ENCODE results near the gene AGBL4. TPM values are rescaled to one million over a fixed set of nuclear protein-coding genes. Genes with fewer than 3 reads are reported as not detected.

AGBL4 gene
- total RNA-seq, 1 donor from 2014 or later: 2.1 TPM

DNA sequence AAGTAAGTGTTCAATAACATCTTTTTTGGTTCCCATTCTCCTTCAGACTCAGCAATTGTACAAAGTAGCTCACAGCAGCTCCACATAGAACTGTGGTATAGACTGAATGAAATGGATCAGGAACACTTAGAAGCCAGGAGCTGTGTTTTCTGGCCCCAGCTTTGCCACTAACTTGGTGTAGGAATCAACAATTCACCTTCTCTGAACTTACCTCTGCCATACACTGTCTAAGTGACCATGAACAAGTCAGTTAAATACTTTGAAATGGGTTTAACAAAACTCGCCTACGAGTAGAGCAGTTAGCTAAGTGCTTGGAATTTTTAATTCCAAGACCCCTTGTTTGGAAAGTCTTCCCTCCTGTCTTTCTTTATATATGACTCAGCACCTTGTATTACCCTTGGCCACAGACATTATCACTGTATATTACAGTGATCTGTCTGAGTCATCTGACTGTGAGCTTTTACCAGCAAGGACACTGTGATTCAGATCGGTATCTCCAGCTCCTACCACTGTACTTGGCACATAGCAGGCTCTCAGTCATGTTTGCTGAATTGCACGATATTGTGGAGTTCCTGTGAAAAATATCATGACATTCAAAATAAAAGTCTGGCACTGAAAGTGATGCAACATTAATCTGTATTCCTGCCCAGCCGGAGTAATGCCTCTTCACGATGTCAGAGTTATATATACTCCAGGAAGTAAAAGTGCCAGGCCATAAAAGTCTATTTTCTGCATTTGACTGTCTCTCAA, 1145.4 kb downstream of the AGBL4 start:
- H3K27ac ChIP-seq: no peak overlapping the region
- no peak for ATAC-seq
- intact Hi-C loops (cut with DNase I): no loop called here
- TF ChIP-seq, protein P1, sequence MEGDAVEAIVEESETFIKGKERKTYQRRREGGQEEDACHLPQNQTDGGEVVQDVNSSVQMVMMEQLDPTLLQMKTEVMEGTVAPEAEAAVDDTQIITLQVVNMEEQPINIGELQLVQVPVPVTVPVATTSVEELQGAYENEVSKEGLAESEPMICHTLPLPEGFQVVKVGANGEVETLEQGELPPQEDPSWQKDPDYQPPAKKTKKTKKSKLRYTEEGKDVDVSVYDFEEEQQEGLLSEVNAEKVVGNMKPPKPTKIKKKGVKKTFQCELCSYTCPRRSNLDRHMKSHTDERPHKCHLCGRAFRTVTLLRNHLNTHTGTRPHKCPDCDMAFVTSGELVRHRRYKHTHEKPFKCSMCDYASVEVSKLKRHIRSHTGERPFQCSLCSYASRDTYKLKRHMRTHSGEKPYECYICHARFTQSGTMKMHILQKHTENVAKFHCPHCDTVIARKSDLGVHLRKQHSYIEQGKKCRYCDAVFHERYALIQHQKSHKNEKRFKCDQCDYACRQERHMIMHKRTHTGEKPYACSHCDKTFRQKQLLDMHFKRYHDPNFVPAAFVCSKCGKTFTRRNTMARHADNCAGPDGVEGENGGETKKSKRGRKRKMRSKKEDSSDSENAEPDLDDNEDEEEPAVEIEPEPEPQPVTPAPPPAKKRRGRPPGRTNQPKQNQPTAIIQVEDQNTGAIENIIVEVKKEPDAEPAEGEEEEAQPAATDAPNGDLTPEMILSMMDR (IDR thresholded peaks at IDR 0.05): no peak
- peaks cover 5% of the 10 kb centered on the region for H3K27me3 ChIP-seq (ENCODE audit: low read depth)
- no peaks in the 10 kb centered on the region for H3K36me3 ChIP-seq
- H3K4me1 ChIP-seq: no peaks in the 10 kb centered on the region
- DNase-seq: no peak
- no peak overlapping the region for H3K4me3 ChIP-seq
- H3K9me3 ChIP-seq: no peaks in the 10 kb centered on the region

GRCh38 chr1:48876330-48876785, 1147.4 kb downstream of the AGBL4 start:
- intact Hi-C loops (cut with DNase I): no loop called here
- Histone ChIP-seq H3K9me3 (no peaks in the 10 kb centered on the region), H3K4me3 (no peak overlapping the region), H3K4me1 (no peaks in the 10 kb centered on the region), H3K36me3 (no peaks in the 10 kb centered on the region), H3K27ac (no peak overlapping the region), H3K27me3 (ENCODE audit: low read depth) (no peaks in the 10 kb centered on the region)
- DNase-seq (no peak), ATAC-seq (no peak)
- TF ChIP-seq, protein P1 (IDR thresholded peaks at IDR 0.05): no peak

DNA sequence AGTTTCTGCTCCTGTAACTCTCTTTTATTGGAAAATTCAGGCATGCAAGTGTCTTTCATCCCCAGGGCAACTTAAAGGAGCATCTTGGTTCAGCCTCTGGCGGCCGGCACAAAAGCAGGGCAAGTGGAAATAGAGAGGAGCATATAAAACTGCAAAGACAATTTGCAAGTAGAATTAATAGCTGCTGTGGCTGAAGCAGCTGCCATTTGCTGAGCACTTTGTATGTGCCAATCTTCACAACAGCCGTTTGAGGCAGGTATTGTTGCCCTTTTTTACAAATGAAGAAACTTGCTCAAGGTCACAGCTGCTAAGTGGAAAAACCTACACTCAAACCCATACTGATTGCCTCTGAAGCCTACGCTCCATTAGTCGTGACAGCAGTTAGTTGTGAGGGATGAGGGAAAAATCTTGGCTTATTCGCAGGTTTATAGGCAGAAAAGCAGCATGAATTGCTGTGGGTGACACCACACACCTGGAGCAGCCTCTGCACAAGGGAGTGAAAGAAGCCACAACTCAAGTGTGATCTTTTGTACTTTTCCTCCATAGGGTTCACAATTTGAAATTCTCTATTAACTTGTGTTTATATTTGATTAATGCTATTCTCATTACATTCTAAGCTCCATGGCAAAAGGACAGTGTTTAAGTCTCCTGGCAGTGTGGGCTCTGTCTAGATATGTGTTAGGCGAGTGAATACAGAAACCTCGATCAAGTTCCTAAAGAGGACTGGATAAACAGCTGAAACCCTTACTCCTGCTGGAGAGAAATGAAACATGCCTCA, 1148.0 kb downstream of the AGBL4 start:
- H3K36me3 ChIP-seq: no peaks in the 10 kb centered on the region
- H3K4me3 ChIP-seq: no peak overlapping the region
- ATAC-seq (no peak), DNase-seq (no peak)
- H3K4me1 ChIP-seq: no peaks in the 10 kb centered on the region
- H3K9me3 ChIP-seq: no peaks in the 10 kb centered on the region
- H3K27ac ChIP-seq: no peak overlapping the region
- TF ChIP-seq, protein P1 (IDR thresholded peaks at IDR 0.05): no peak
- H3K27me3 ChIP-seq (ENCODE audit: low read depth): no peaks in the 10 kb centered on the region
- intact Hi-C loops (cut with DNase I): no loop called here

DNA sequence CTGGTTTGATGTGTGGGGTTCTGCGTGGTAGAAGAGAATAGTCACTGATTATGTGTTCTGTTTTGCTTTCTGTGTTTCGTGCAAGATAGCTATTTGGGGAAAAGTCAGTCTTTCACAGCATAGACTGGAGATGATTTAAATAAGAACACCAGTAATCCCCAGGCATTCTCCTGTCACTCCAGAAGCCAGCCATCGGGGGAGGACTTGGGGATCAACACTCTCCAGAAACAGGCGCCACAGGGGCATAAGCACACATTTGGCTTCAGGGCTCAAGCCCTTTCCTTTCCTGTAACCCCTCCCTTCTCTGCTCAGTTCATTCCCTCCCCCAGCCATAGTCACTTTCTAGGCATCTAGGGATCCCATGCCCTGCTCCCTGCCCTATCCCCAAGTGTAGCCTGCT, 1149.8 kb downstream of the AGBL4 start:
- DNase-seq (no peak), ATAC-seq (no peak)
- no peak overlapping the region for H3K4me3 ChIP-seq
- no peaks in the 10 kb centered on the region for H3K4me1 ChIP-seq
- H3K27ac ChIP-seq: no peak overlapping the region
- H3K9me3 ChIP-seq: no peaks in the 10 kb centered on the region
- TF ChIP-seq, protein P1 (IDR thresholded peaks at IDR 0.05): no peak
- no peaks in the 10 kb centered on the region for H3K27me3 ChIP-seq (ENCODE audit: low read depth)
- intact Hi-C loops (cut with DNase I): no loop called here
- H3K36me3 ChIP-seq: no peaks in the 10 kb centered on the region

DNA sequence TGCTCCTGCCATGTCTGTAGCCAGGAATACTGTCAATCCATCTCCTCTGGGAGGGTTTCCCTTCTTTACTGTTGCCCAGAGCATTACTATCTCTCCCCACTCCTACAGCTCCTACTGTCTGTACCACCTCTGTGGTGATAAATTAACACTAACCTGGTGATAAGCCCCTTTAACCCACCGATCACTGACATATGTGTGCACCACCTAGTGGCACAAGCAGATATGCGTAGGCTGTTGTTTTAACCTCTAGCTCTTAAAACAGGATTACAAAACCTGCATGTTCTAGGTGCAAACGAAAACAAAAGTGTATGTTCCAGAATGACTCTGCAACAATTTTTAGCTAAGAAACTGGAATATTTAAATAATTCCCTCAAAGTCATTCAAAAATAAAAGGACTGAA, 1153.2 kb downstream of the AGBL4 start:
- DNase-seq (no peak), ATAC-seq (no peak)
- Histone ChIP-seq H3K27me3 (ENCODE audit: low read depth) (no peaks in the 10 kb centered on the region), H3K27ac (no peak overlapping the region), H3K4me1 (no peaks in the 10 kb centered on the region), H3K4me3 (no peak overlapping the region), H3K36me3 (no peaks in the 10 kb centered on the region), H3K9me3 (no peaks in the 10 kb centered on the region)
- TF ChIP-seq, protein P1 (IDR thresholded peaks at IDR 0.05): peak; percentile 47
- intact Hi-C loops (cut with DNase I): no loop called here
